ENCODE measurements around the gene FMN2. TPM values are rescaled to one million over a fixed set of nuclear protein-coding genes. Genes with fewer than 3 reads are reported as not detected.

The FMN2 gene
- total RNA-seq, 1 experiment from 2014 or later: not detected

- Mint-ChIP-seq H3K27ac (ENCODE audit: unreplicated experiment) (no peak overlapping the region), H3K27me3 (ENCODE audit: insufficient read depth, unreplicated experiment) (no peaks in the 10 kb centered on the region), H3K9me3 (ENCODE audit: unreplicated experiment) (peaks cover 9% of the 10 kb centered on the region), H3K36me3 (ENCODE audit: insufficient read depth, unreplicated experiment) (no peaks in the 10 kb centered on the region), H3K4me1 (ENCODE audit: low read depth, unreplicated experiment) (no peaks in the 10 kb centered on the region), H3K4me3 (ENCODE audit: unreplicated experiment) (no peak overlapping the region)
- no peaks in the 10 kb centered on the region for H3K9me3 ChIP-seq
- no peaks in the 10 kb centered on the region for H3K4me1 ChIP-seq
- H3K27me3 ChIP-seq (replicated peaks; ENCODE audit: control insufficient read depth, insufficient read depth, low read length): no peaks in the 10 kb centered on the region
- DNase-seq: no peak
- BruUV-seq (replicated peaks): no TSS peak
- no peak overlapping the region for H3K4me3 ChIP-seq (ENCODE audit: low read depth, low read length)
- H3K36me3 ChIP-seq (ENCODE audit: control insufficient read depth, insufficient read depth, low read length): no peaks in the 10 kb centered on the region
- ChIA-PET POLR2A (no interaction called here), CTCF (interaction anchor here (0.6 kb wide), 1 partner anchor 11 kb away, joined by 3 read pairs; no protein-coding TSS in a partner anchor)
- TF ChIP-seq CTCF (IDR thresholded peaks at IDR 0.05; ENCODE audit: insufficient read depth in 1 of 2, low read depth in 1 of 2, low read length in 1 of 2, severe bottlenecking in 1 of 2, unreplicated experiment in 1 of 2): no peak
- intact Hi-C loops (cut with micrococcal nuclease; ENCODE audit: unreplicated experiment): loop anchor here (10.0 kb wide), 1 partner anchor 255 kb away; no protein-coding TSS in a partner anchor
Observed at GRCh38 chr1:240199758-240200645, 108.3 kb downstream of the FMN2 start.

DNA sequence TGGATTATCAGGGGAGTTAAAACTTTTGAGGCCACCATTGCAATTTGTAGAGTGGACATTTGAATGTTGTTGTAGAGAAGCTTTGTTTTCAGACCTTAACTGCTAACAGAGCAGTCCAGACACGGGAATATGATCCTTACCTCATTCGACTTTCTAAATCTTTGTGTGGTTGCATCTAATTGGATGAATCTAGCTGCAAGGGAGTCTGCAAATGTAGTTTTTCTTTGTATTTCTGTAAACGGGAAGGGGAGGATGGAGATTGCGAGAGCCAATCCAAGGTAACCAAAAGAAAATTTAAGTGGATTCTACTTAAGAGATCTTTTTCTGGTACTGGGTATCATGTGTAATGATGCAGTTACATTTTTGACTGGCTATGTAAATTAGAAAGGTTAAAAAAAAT lies 110.2 kb downstream of the FMN2 start:
- no peaks in the 10 kb centered on the region for H3K27me3 Mint-ChIP-seq (ENCODE audit: insufficient read depth, unreplicated experiment)
- no peak overlapping the region for H3K4me3 Mint-ChIP-seq (ENCODE audit: unreplicated experiment)
- no peaks in the 10 kb centered on the region for H3K9me3 ChIP-seq
- H3K9me3 Mint-ChIP-seq (ENCODE audit: unreplicated experiment): peaks cover 9% of the 10 kb centered on the region
- H3K4me3 ChIP-seq (ENCODE audit: low read depth, low read length): no peak overlapping the region
- ChIA-PET POLR2A (no interaction called here), CTCF (no interaction called here)
- no peak overlapping the region for H3K27ac Mint-ChIP-seq (ENCODE audit: unreplicated experiment)
- no TSS peak for BruUV-seq (replicated peaks)
- no peaks in the 10 kb centered on the region for H3K36me3 Mint-ChIP-seq (ENCODE audit: insufficient read depth, unreplicated experiment)
- no peak for DNase-seq
- H3K4me1 ChIP-seq: no peaks in the 10 kb centered on the region
- no peaks in the 10 kb centered on the region for H3K4me1 Mint-ChIP-seq (ENCODE audit: low read depth, unreplicated experiment)
- no peak for TF ChIP-seq CTCF (IDR thresholded peaks at IDR 0.05; ENCODE audit: insufficient read depth in 1 of 2, low read depth in 1 of 2, low read length in 1 of 2, severe bottlenecking in 1 of 2, unreplicated experiment in 1 of 2)
- no peaks in the 10 kb centered on the region for H3K27me3 ChIP-seq (replicated peaks; ENCODE audit: control insufficient read depth, insufficient read depth, low read length)
- no peaks in the 10 kb centered on the region for H3K36me3 ChIP-seq (ENCODE audit: control insufficient read depth, insufficient read depth, low read length)
- intact Hi-C loops (cut with micrococcal nuclease; ENCODE audit: unreplicated experiment): no loop called here

GRCh38 chr1:240207073-240207709 lies 115.5 kb downstream of the FMN2 start:
- Histone ChIP-seq H3K4me1 (no peaks in the 10 kb centered on the region), H3K36me3 (ENCODE audit: control insufficient read depth, insufficient read depth, low read length) (no peaks in the 10 kb centered on the region), H3K4me3 (ENCODE audit: low read depth, low read length) (no peak overlapping the region), H3K27me3 (replicated peaks; ENCODE audit: control insufficient read depth, insufficient read depth, low read length) (no peaks in the 10 kb centered on the region), H3K9me3 (no peaks in the 10 kb centered on the region)
- Mint-ChIP-seq H3K36me3 (ENCODE audit: insufficient read depth, unreplicated experiment) (no peaks in the 10 kb centered on the region), H3K4me1 (ENCODE audit: low read depth, unreplicated experiment) (no peaks in the 10 kb centered on the region), H3K27ac (ENCODE audit: unreplicated experiment) (no peak overlapping the region), H3K4me3 (ENCODE audit: unreplicated experiment) (no peak overlapping the region), H3K9me3 (ENCODE audit: unreplicated experiment) (peaks cover 2% of the 10 kb centered on the region), H3K27me3 (ENCODE audit: insufficient read depth, unreplicated experiment) (peaks cover 6% of the 10 kb centered on the region)
- no peak for DNase-seq
- no peak for TF ChIP-seq CTCF (IDR thresholded peaks at IDR 0.05; ENCODE audit: insufficient read depth in 1 of 2, low read depth in 1 of 2, low read length in 1 of 2, severe bottlenecking in 1 of 2, unreplicated experiment in 1 of 2)
- intact Hi-C loops (cut with micrococcal nuclease; ENCODE audit: unreplicated experiment): no loop called here
- ChIA-PET POLR2A (no interaction called here), CTCF (no interaction called here)
- BruUV-seq (replicated peaks): no TSS peak
